Loucy (cell line): ENCODE results near the gene H2AZ2.
A peak's percentile ranks its signal among the peaks of the same experiment; 100 is the strongest.

Experiments used
- H2AFZ ChIP-seq: fragments of 200-600 bp; sonication (generic); 2 replicates; pipeline ENCODE4 v1.6.0; 2016; ENCODE audit warnings: antibody characterized with exemption, mild to moderate bottlenecking, low read length, moderate library complexity
- H3F3A ChIP-seq: fragments of 200-600 bp; 2 replicates; pipeline ENCODE4 v1.6.0; 2016; ENCODE audit warnings: antibody characterized with exemption, low read depth, mild to moderate bottlenecking
- H3K27me3 ChIP-seq: fragments of 200-600 bp; sonication (generic); 2 replicates; pipeline ENCODE4 v1.6.1; 2014; ENCODE audit warnings: low read length, mild to moderate bottlenecking; ENCODE audit not compliant: insufficient read depth, poor library complexity, severe bottlenecking
- H3K36me3 ChIP-seq: fragments of 200-600 bp; sonication (generic); 2 replicates; pipeline ENCODE4 v1.6.1; 2016; ENCODE audit warnings: low read length; ENCODE audit not compliant: insufficient read depth
- H3K4me1 ChIP-seq: fragments of 200-600 bp; sonication (generic); 2 replicates; pipeline ENCODE4 v1.5.1; 2014; ENCODE audit warnings: low read length, mild to moderate bottlenecking; ENCODE audit not compliant: insufficient read depth, poor library complexity, severe bottlenecking
- H3K4me2 ChIP-seq: fragments of 200-600 bp; sonication (generic); 2 replicates; pipeline ENCODE4 v1.6.0; 2014; ENCODE audit warnings: antibody characterized with exemption, low read length, low read depth, mild to moderate bottlenecking; ENCODE audit not compliant: poor library complexity, severe bottlenecking
- H3K4me3 ChIP-seq: fragments of 200-600 bp; sonication (generic); 2 replicates; pipeline ENCODE4 v1.5.1; 2014; ENCODE audit warnings: low read length, mild to moderate bottlenecking, mixed read lengths; ENCODE audit not compliant: poor library complexity, severe bottlenecking
- H3K79me2 ChIP-seq: fragments of 200-600 bp; sonication (generic); 2 replicates; pipeline ENCODE4 v1.6.1; 2014; ENCODE audit warnings: low read length; ENCODE audit not compliant: insufficient read depth
- H3K9ac ChIP-seq: fragments of 200-600 bp; sonication (generic); 2 replicates; pipeline ENCODE4 v1.6.0; 2014; ENCODE audit warnings: mild to moderate bottlenecking, low read depth, low read length, moderate library complexity; ENCODE audit not compliant: poor library complexity, severe bottlenecking
- H3K9me2 ChIP-seq: fragments of 200-600 bp; sonication (generic); replicated peaks from 2 replicates; pipeline ENCODE4 v1.6.1; 2016; ENCODE audit warnings: low read depth, low read length, mixed read lengths
- H3K9me3 ChIP-seq: fragments of 200-600 bp; sonication (generic); 2 replicates; pipeline ENCODE4 v1.6.1; 2014; ENCODE audit warnings: mild to moderate bottlenecking, antibody characterized with exemption, low read length, low read depth; ENCODE audit not compliant: insufficient read depth
- H4K20me1 ChIP-seq: fragments of 200-600 bp; sonication (generic); 2 replicates; pipeline ENCODE4 v1.6.0; 2014; ENCODE audit warnings: antibody characterized with exemption, low read length, mild to moderate bottlenecking; ENCODE audit not compliant: insufficient read depth, poor library complexity, severe bottlenecking
- EZH2phosphoT487 ChIP-seq: fragments of 200-600 bp; IDR thresholded peaks from 2 replicates; pipeline ENCODE4 v1.6.1; 2018; ENCODE audit warnings: antibody characterized with exemption, mild to moderate bottlenecking, moderate library complexity, borderline replicate concordance
- TF ChIP-seq, protein P1 (sequence below): fragments of 200-600 bp; sonication (generic); conservative IDR thresholded peaks from 2 replicates; pipeline ENCODE4 v1.5.1; 2014; ENCODE audit warnings: mild to moderate bottlenecking, antibody characterized with exemption, low read length

Gene H2AZ2

DNA sequence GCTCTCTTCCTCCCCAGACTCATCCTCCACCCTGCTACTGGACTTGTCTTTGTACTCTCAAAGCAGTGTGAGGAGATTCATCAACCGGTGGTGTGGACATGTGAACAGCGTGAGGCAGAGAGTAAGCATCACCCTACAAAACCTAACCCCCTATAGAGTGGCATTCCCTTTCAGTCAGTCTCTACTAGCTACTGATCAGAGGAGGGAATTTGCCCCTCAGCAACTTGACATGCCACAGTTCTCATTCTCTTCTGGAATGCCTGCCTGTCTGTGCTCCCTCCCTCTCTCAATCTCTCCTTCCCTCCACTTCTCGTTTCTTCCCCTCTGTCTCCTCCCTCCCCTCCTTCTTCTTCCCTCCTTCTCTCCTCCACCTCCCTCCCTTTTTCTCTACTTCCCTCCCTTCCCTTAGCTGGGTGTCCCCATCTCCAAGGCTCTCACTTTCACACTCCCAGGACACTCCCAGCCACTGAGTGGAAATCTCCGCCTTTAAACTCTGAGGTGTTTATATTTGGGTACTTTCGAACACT is 24.6 kb downstream of the H2AZ2 start:
- peaks cover 2% of the 10 kb centered on the region for H4K20me1 ChIP-seq
- TF ChIP-seq, protein P1, sequence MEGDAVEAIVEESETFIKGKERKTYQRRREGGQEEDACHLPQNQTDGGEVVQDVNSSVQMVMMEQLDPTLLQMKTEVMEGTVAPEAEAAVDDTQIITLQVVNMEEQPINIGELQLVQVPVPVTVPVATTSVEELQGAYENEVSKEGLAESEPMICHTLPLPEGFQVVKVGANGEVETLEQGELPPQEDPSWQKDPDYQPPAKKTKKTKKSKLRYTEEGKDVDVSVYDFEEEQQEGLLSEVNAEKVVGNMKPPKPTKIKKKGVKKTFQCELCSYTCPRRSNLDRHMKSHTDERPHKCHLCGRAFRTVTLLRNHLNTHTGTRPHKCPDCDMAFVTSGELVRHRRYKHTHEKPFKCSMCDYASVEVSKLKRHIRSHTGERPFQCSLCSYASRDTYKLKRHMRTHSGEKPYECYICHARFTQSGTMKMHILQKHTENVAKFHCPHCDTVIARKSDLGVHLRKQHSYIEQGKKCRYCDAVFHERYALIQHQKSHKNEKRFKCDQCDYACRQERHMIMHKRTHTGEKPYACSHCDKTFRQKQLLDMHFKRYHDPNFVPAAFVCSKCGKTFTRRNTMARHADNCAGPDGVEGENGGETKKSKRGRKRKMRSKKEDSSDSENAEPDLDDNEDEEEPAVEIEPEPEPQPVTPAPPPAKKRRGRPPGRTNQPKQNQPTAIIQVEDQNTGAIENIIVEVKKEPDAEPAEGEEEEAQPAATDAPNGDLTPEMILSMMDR: no peak
- no peak for TF ChIP-seq EZH2phosphoT487
- H3K36me3 ChIP-seq: peaks cover 28% of the 10 kb centered on the region; the same call in 1 of the 2 replicates
- H3K79me2 ChIP-seq: no peaks in the 10 kb centered on the region
- H3K4me1 ChIP-seq: no peaks in the 10 kb centered on the region
- H3K9ac ChIP-seq: no peak overlapping the region
- no peak overlapping the region for H2AFZ ChIP-seq
- no peak overlapping the region for H3K4me2 ChIP-seq
- H3F3A ChIP-seq: no peaks in the 10 kb centered on the region
- no peaks in the 10 kb centered on the region for H3K9me3 ChIP-seq
- H3K9me2 ChIP-seq: no peaks in the 10 kb centered on the region
- no peak overlapping the region for H3K4me3 ChIP-seq
- H3K27me3 ChIP-seq: no peaks in the 10 kb centered on the region

DNA sequence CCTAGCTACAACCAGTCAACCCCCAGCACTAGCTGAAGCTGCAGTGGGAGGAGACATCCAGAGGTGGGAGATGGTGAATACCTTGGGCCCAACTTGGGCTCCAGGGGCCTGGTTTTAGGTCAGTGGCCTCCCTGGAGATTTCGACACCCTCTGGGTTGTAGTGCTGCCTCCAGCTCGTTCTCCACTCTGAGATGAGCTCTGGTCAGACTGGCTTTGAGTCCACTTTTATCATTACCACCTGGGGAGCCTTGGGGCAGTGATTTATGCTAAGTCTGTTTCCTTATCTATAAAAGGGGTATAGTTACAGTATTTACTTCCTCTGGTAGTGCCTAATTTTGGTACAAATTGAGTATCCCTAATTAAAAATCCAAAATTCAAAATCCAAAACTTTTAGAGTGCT is 28.6 kb downstream of the H2AZ2 start:
- H4K20me1 ChIP-seq: no peaks in the 10 kb centered on the region
- no peak overlapping the region for H3K4me3 ChIP-seq
- TF ChIP-seq, protein P1: no peak
- TF ChIP-seq EZH2phosphoT487: no peak
- H3K9me3 ChIP-seq: no peaks in the 10 kb centered on the region
- no peak overlapping the region for H2AFZ ChIP-seq
- no peak overlapping the region for H3K9ac ChIP-seq
- H3K79me2 ChIP-seq: no peaks in the 10 kb centered on the region
- no peaks in the 10 kb centered on the region for H3K27me3 ChIP-seq
- H3K4me1 ChIP-seq: no peaks in the 10 kb centered on the region
- H3F3A ChIP-seq: no peaks in the 10 kb centered on the region
- no peaks in the 10 kb centered on the region for H3K9me2 ChIP-seq
- no peak overlapping the region for H3K4me2 ChIP-seq
- no peaks in the 10 kb centered on the region; the same call in 1 of the 2 replicates for H3K36me3 ChIP-seq

DNA sequence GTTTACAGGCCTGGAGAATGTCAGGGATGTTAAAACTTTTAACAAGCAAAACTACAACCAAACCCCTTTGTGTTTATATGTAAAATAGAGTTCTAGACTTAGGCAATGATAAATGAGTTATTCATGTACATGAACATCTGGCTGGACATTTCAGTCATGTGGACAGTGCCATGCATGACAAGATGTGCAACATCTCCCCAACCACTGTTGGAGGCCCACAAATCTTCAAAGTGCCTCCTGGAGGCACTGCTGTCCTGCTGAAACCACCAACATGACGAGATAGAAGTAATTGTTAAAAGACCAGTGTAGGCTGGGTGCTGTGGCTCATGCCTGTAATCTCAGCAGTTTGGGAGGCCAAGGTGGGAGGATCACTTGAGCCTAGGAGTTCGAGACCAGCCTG is 33.0 kb downstream of the H2AZ2 start:
- Histone ChIP-seq H3K9me2 (no peaks in the 10 kb centered on the region), H4K20me1 (no peaks in the 10 kb centered on the region), H3K9ac (no peak overlapping the region), H3F3A (no peaks in the 10 kb centered on the region), H3K9me3 (no peaks in the 10 kb centered on the region), H3K4me1 (no peaks in the 10 kb centered on the region), H3K4me2 (no peak overlapping the region), H3K27me3 (no peaks in the 10 kb centered on the region), H3K4me3 (no peak overlapping the region), H2AFZ (no peak overlapping the region), H3K36me3 (no peaks in the 10 kb centered on the region), H3K79me2 (no peaks in the 10 kb centered on the region)
- no peak for TF ChIP-seq EZH2phosphoT487
- TF ChIP-seq, protein P1: peak; percentile 27; the same call in 1 of the 2 replicates
